Prostate gland (tissue), 2 donors: ENCODE results near the gene MAPK6. TPM values are rescaled to one million over a fixed set of nuclear protein-coding genes. Genes with fewer than 3 reads are reported as not detected.
A peak's percentile ranks its signal among the peaks of the same experiment; 100 is the strongest.

Experiments used
- DNase-seq: peaks from one replicate; pipeline ENCODE4 v3.0.0-alpha.2; 2019; ENCODE audit warnings: low spot score
- H3K27ac ChIP-seq, 2 donors: fragments of 200-600 bp; sonication (generic); 2 replicates each; pipeline ENCODE4 v1.5.1; 2017 to 2019
- H3K27me3 ChIP-seq: fragments of 200-600 bp; sonication (generic); replicated peaks from 2 replicates; pipeline ENCODE4 v1.5.1; 2019; ENCODE audit not compliant: insufficient read depth
- H3K36me3 ChIP-seq, 2 donors: fragments of 200-600 bp; sonication (generic); 1 replicate in 1 of 2; 2 replicates in 1 of 2; pipeline versions ENCODE4 v1.5.1 to v1.8.1; 2017 to 2019
- H3K4me1 ChIP-seq: fragments of 200-600 bp; sonication (generic); replicated peaks from 2 replicates; pipeline ENCODE4 v1.5.1; 2019
- H3K4me3 ChIP-seq, 2 donors: fragments of 200-600 bp; sonication (generic); 2 replicates each; pipeline ENCODE4 v1.5.1; 2017 to 2019
- H3K9me3 ChIP-seq: fragments of 200-600 bp; sonication (generic); 2 replicates; pipeline ENCODE4 v1.5.1; 2017
- CTCF ChIP-seq, 4 experiments: fragments of 200-600 bp in 2 of 4; fragments of 450-650 bp in 2 of 4; sonication (generic) in 2 of 4; IDR thresholded peaks; 1 replicate in 3 of 4; 2 replicates in 1 of 4; pipeline ENCODE4 v1.5.1; 2016 to 2019; ENCODE audit warnings: antibody characterized with exemption in 4 of 4, mild to moderate bottlenecking in 2 of 4, moderate library complexity in 2 of 4
- POLR2A ChIP-seq: fragments of 450-650 bp; IDR thresholded peaks from one replicate; pipeline ENCODE4 v1.6.1; 2016; ENCODE audit warnings: antibody characterized with exemption, mild to moderate bottlenecking
- POLR2AphosphoS5 ChIP-seq: sonication (generic); formaldehyde crosslinking; IDR thresholded peaks from one replicate; pipeline ENCODE4 v1.6.1; 2017; ENCODE audit warnings: antibody characterized with exemption
- WGBS: methylation state at CpG from one replicate; pipeline ENCODE4 v1.1.5; 2018; 5-methylcytosine and 5-hydroxymethylcytosine counted together
- intact Hi-C: fragments of 100-400 bp; cut with DNase I; formaldehyde crosslinking; loops from one replicate; pipeline ENCODE4 v1.14.2; 2022
- total RNA-seq, 2 donors: library from RNA; depleted of rRNA; stranded (reverse); fragments of >200 nt; gene quantifications; one replicate each; pipeline ENCODE4 v1.1.0, GENCODE V29; 2016

MAPK6 gene
- total RNA-seq, 2 donors from 2014 or later: 22.1 to 23.8 TPM

GRCh38 chr15:52102463-52102862 lies 83.4 kb downstream of the MAPK6 start:
- WGBS: 85% methylated on average over 2 of the region's 2 CpGs
- Histone ChIP-seq H3K36me3 (no peaks in the 10 kb centered on the region), H3K4me1 (no peaks in the 10 kb centered on the region), H3K4me3 (no peak overlapping the region), H3K9me3 (no peaks in the 10 kb centered on the region), H3K27ac (no peak overlapping the region), H3K27me3 (no peaks in the 10 kb centered on the region)
- TF ChIP-seq POLR2A: no peak
- no peak for TF ChIP-seq POLR2AphosphoS5
- no peak for TF ChIP-seq CTCF (IDR thresholded peaks at IDR 0.05)
- intact Hi-C loops: no loop called here
- DNase-seq: no peak

GRCh38 chr15:52103217-52104207 lies 84.5 kb downstream of the MAPK6 start:
- intact Hi-C loops: no loop called here
- Histone ChIP-seq H3K27ac (no peak overlapping the region), H3K36me3 (no peaks in the 10 kb centered on the region), H3K4me1 (no peaks in the 10 kb centered on the region), H3K9me3 (no peaks in the 10 kb centered on the region), H3K27me3 (no peaks in the 10 kb centered on the region), H3K4me3 (no peak overlapping the region)
- TF ChIP-seq POLR2AphosphoS5 (peak; percentile 25), CTCF (IDR thresholded peaks at IDR 0.05) (no peak), POLR2A (no peak)
- DNase-seq: no peak
- 75% methylated on average over 5 of the region's 5 CpGs for WGBS

GRCh38 chr15:52104532-52105004 lies 85.5 kb downstream of the MAPK6 start:
- Histone ChIP-seq H3K9me3 (no peaks in the 10 kb centered on the region), H3K27me3 (no peaks in the 10 kb centered on the region), H3K36me3 (no peaks in the 10 kb centered on the region), H3K4me3 (no peak overlapping the region), H3K4me1 (no peaks in the 10 kb centered on the region), H3K27ac (no peak overlapping the region)
- intact Hi-C loops: no loop called here
- DNase-seq: no peak
- WGBS: 95% methylated on average over 5 of the region's 5 CpGs
- no peak for TF ChIP-seq POLR2A
- no peak for TF ChIP-seq POLR2AphosphoS5
- no peak for TF ChIP-seq CTCF (IDR thresholded peaks at IDR 0.05)

- Histone ChIP-seq H3K27ac (no peak overlapping the region), H3K4me3 (no peak overlapping the region), H3K36me3 (no peaks in the 10 kb centered on the region), H3K9me3 (no peaks in the 10 kb centered on the region), H3K4me1 (no peaks in the 10 kb centered on the region), H3K27me3 (no peaks in the 10 kb centered on the region)
- WGBS: 73% methylated on average over 2 of the region's 2 CpGs
- no peak for DNase-seq
- TF ChIP-seq CTCF (IDR thresholded peaks at IDR 0.05): no peak
- TF ChIP-seq POLR2AphosphoS5: no peak
- no peak for TF ChIP-seq POLR2A
- intact Hi-C loops: no loop called here
Measured at GRCh38 chr15:52105846-52106245, 86.8 kb downstream of the MAPK6 start.

GRCh38 chr15:52106641-52107040 lies 87.6 kb downstream of the MAPK6 start:
- Histone ChIP-seq H3K27ac (no peak overlapping the region), H3K4me3 (no peak overlapping the region), H3K4me1 (no peaks in the 10 kb centered on the region), H3K27me3 (no peaks in the 10 kb centered on the region), H3K36me3 (no peaks in the 10 kb centered on the region), H3K9me3 (no peaks in the 10 kb centered on the region)
- no peak for DNase-seq
- intact Hi-C loops: no loop called here
- TF ChIP-seq POLR2A (no peak), CTCF (IDR thresholded peaks at IDR 0.05) (no peak), POLR2AphosphoS5 (no peak)
- WGBS: 87% methylated on average over 6 of the region's 6 CpGs
